RWPE2 (cell line): ENCODE results near the gene ALPP.
"Not testable (repeated sequence)": the region's sequence is repeated elsewhere in the genome, so short reads cannot be mapped to it uniquely, and the experiment has no call there.

Source experiments
- ATAC-seq: fragments of 200-7000 bp; cut with Tn5 transposase; 3 replicates; pipeline ENCODE4 v1.9.1; 2021; ENCODE audit warnings: low read depth
- DNase-seq: peaks from one replicate; pipeline ENCODE4 v3.0.0-alpha.2; 2020; ENCODE audit warnings: low spot score
- H3K27ac ChIP-seq: fragments of 450-650 bp; 2 replicates; pipeline ENCODE4 v1.5.1; 2017; ENCODE audit warnings: mild to moderate bottlenecking; ENCODE audit not compliant: poor library complexity, severe bottlenecking
- H3K27me3 ChIP-seq: fragments of 250-450 bp; sonication (Bioruptor Pico); 2 replicates; pipeline ENCODE4 v1.5.1; 2021; ENCODE audit warnings: mild to moderate bottlenecking, moderate library complexity; ENCODE audit not compliant: insufficient read depth, poor library complexity, severe bottlenecking
- H3K36me3 ChIP-seq: fragments of 250-450 bp; sonication (Bioruptor Pico); 2 replicates; pipeline ENCODE4 v1.5.1; 2020; ENCODE audit warnings: low read depth, mild to moderate bottlenecking, moderate library complexity
- H3K4me1 ChIP-seq: fragments of 250-450 bp; sonication (Bioruptor Pico); 2 replicates; pipeline ENCODE4 v1.5.1; 2021; ENCODE audit warnings: mild to moderate bottlenecking, moderate library complexity; ENCODE audit not compliant: insufficient read depth, poor library complexity, severe bottlenecking
- H3K4me3 ChIP-seq: fragments of 250-450 bp; sonication (Bioruptor Pico); 2 replicates; pipeline ENCODE4 v1.5.1; 2021; ENCODE audit warnings: mild to moderate bottlenecking, moderate library complexity; ENCODE audit not compliant: severe bottlenecking
- H3K9me3 ChIP-seq: fragments of 250-450 bp; sonication (Bioruptor Pico); 2 replicates; pipeline ENCODE4 v1.5.1; 2021; ENCODE audit warnings: mild to moderate bottlenecking, moderate library complexity; ENCODE audit not compliant: severe bottlenecking
- CTCF ChIP-seq: fragments of 450-650 bp; IDR thresholded peaks from one replicate; pipeline ENCODE4 v1.5.1; 2017; ENCODE audit warnings: mild to moderate bottlenecking, moderate library complexity; ENCODE audit not compliant: poor library complexity, severe bottlenecking

ALPP gene

GRCh38 chr2:232382331-232383225 lies 4.0 kb downstream of the ALPP start:
- Histone ChIP-seq H3K4me3 (no peak overlapping the region), H3K27me3 (peaks cover 55% of the 10 kb centered on the region), H3K27ac (no peak overlapping the region), H3K9me3 (no peaks in the 10 kb centered on the region), H3K4me1 (peaks cover 4% of the 10 kb centered on the region), H3K36me3 (no peaks in the 10 kb centered on the region)
- no peak for DNase-seq
- no peak for TF ChIP-seq CTCF
- ATAC-seq: no peak

- H3K4me3 ChIP-seq: no peak overlapping the region
- H3K4me1 ChIP-seq: no peaks in the 10 kb centered on the region
- TF ChIP-seq CTCF: no peak
- no peak for DNase-seq
- no peak for ATAC-seq
- no peak overlapping the region for H3K27ac ChIP-seq
- no peaks in the 10 kb centered on the region for H3K9me3 ChIP-seq
- peaks cover 72% of the 10 kb centered on the region for H3K27me3 ChIP-seq
- no peaks in the 10 kb centered on the region for H3K36me3 ChIP-seq
These were observed 5.9 kb downstream of the ALPP start for GRCh38 chr2:232384466-232384865.

GRCh38 chr2:232385058-232385457 lies 6.5 kb downstream of the ALPP start:
- DNase-seq, H3K27ac ChIP-seq, H3K4me3 ChIP-seq, H3K9me3 ChIP-seq, H3K36me3 ChIP-seq, H3K4me1 ChIP-seq, ATAC-seq: not testable (repeated sequence)
- H3K27me3 ChIP-seq: peaks cover 78% of the 10 kb centered on the region

- peaks cover 85% of the 10 kb centered on the region for H3K27me3 ChIP-seq
These were observed 7.3 kb downstream of the ALPP start for GRCh38 chr2:232385660-232386489.

More at GRCh38 chr2:232385660-232386489, 7.3 kb downstream of the ALPP start:
- DNase-seq (no peak), ATAC-seq (peak; percentile 26; the same call in 2 of the 3 replicates)
- Histone ChIP-seq H3K9me3 (no peaks in the 10 kb centered on the region), H3K27ac (no peak overlapping the region), H3K4me3 (no peak overlapping the region), H3K4me1 (no peaks in the 10 kb centered on the region), H3K36me3 (no peaks in the 10 kb centered on the region)
- no peak for TF ChIP-seq CTCF
